Smooth muscle cell (in vitro differentiated cells): ENCODE data around the gene EFEMP1. TPM values are rescaled to one million over a fixed set of nuclear protein-coding genes. Genes with fewer than 3 reads are reported as not detected.

Experiments used
- DNase-seq: peaks from one replicate; lab custom pipeline; 2025; ENCODE audit not compliant: unreplicated experiment; lab: John Stamatoyannopoulos, UW
- H2AFZ ChIP-seq: fragments of 200-600 bp; sonication (generic); 2 replicates; pipeline ENCODE4 v1.6.0; 2016; ENCODE audit warnings: antibody characterized with exemption, low read depth, mild to moderate bottlenecking
- H3F3A ChIP-seq: fragments of 200-600 bp; sonication (generic); 2 replicates; pipeline ENCODE4 v1.6.0; 2017; ENCODE audit warnings: antibody characterized with exemption, low read depth
- H3K27ac ChIP-seq: fragments of 200-600 bp; sonication (generic); 2 replicates; pipeline ENCODE4 v1.5.1; 2016; ENCODE audit warnings: low read depth, mild to moderate bottlenecking
- H3K27me3 ChIP-seq: fragments of 200-600 bp; sonication (generic); 2 replicates; pipeline ENCODE4 v1.6.1; 2016; ENCODE audit warnings: low read depth, mild to moderate bottlenecking
- H3K36me3 ChIP-seq: fragments of 200-600 bp; sonication (generic); 2 replicates; pipeline ENCODE4 v1.5.1; 2016; ENCODE audit warnings: low read depth
- H3K4me1 ChIP-seq: fragments of 200-600 bp; sonication (generic); 2 replicates; pipeline ENCODE4 v1.5.1; 2016; ENCODE audit warnings: low read depth
- H3K4me2 ChIP-seq: fragments of 200-600 bp; sonication (generic); 2 replicates; pipeline ENCODE4 v1.6.0; 2016; ENCODE audit warnings: mild to moderate bottlenecking
- H3K4me3 ChIP-seq: fragments of 200-600 bp; sonication (generic); 2 replicates; pipeline ENCODE4 v1.5.1; 2016; ENCODE audit warnings: mild to moderate bottlenecking
- H3K79me2 ChIP-seq: fragments of 200-600 bp; sonication (generic); 2 replicates; pipeline ENCODE4 v1.6.0; 2016; ENCODE audit warnings: low read depth, mild to moderate bottlenecking
- H3K9ac ChIP-seq: fragments of 200-600 bp; sonication (generic); 2 replicates; pipeline ENCODE4 v1.6.0; 2016; ENCODE audit warnings: low read depth
- H3K9me3 ChIP-seq: fragments of 200-600 bp; sonication (generic); replicated peaks from 2 replicates; pipeline ENCODE4 v1.5.1; 2016; ENCODE audit warnings: low read depth
- H4K20me1 ChIP-seq: fragments of 200-600 bp; sonication (generic); 2 replicates; pipeline ENCODE4 v1.6.0; 2016; ENCODE audit warnings: low read depth
- CTCF ChIP-seq: fragments of 200-600 bp; sonication (generic); IDR thresholded peaks from 2 replicates; pipeline ENCODE4 v1.5.1; 2017; ENCODE audit warnings: borderline replicate concordance, mild to moderate bottlenecking, antibody characterized with exemption; ENCODE audit not compliant: insufficient read depth, poor library complexity, severe bottlenecking
- WGBS: methylation state at CpG from one replicate; pipeline ENCODE4 v1.1.7; 2016; ENCODE audit warnings: low lambda C conversion rate; 5-methylcytosine and 5-hydroxymethylcytosine counted together
- polyA plus RNA-seq: library from polyadenylated mRNA; unstranded; fragments of >200 nt; fragmentation: Nextera tagmentation; extraction: Ambion mirVana; gene quantifications from 2 replicates; pipeline ENCODE4 v1.2.1, GENCODE V29; 2016
- total RNA-seq: library from RNA; depleted of rRNA; stranded (reverse); fragments of >200 nt; gene quantifications from 2 replicates; pipeline ENCODE4 v1.2.3, GENCODE V29; 2014

Gene EFEMP1
- total and polyA plus RNA-seq, 2 experiments from 2014 or later: 19.2 to 28.3 TPM

- DNase-seq: no peak
- Histone ChIP-seq H3K79me2 (no peaks in the 10 kb centered on the region), H3K4me3 (no peak overlapping the region), H3K27ac (no peak overlapping the region), H3K9me3 (no peaks in the 10 kb centered on the region), H3F3A (no peaks in the 10 kb centered on the region), H3K4me2 (peak overlapping the region; percentile 9), H3K4me1 (no peaks in the 10 kb centered on the region), H3K27me3 (no peaks in the 10 kb centered on the region), H2AFZ (no peak overlapping the region), H3K9ac (no peak overlapping the region), H4K20me1 (no peaks in the 10 kb centered on the region), H3K36me3 (no peaks in the 10 kb centered on the region)
- WGBS: 89% methylated on average over 6 of the region's 6 CpGs
- no peak for TF ChIP-seq CTCF
Observed at GRCh38 chr2:55876429-55877086, 47.0 kb downstream of the EFEMP1 start.

- H4K20me1 ChIP-seq: no peaks in the 10 kb centered on the region
- H3K9ac ChIP-seq: no peak overlapping the region
- no peaks in the 10 kb centered on the region for H3F3A ChIP-seq
- no peak overlapping the region for H3K4me3 ChIP-seq
- 83% methylated on average over 4 of the region's 4 CpGs for WGBS
- H2AFZ ChIP-seq: no peak overlapping the region
- no peak overlapping the region for H3K27ac ChIP-seq
- no peaks in the 10 kb centered on the region for H3K36me3 ChIP-seq
- H3K4me1 ChIP-seq: no peaks in the 10 kb centered on the region
- no peaks in the 10 kb centered on the region for H3K79me2 ChIP-seq
- no peak for DNase-seq
- H3K4me2 ChIP-seq: peak overlapping the region; percentile 14
- no peaks in the 10 kb centered on the region for H3K9me3 ChIP-seq
- no peaks in the 10 kb centered on the region for H3K27me3 ChIP-seq
- TF ChIP-seq CTCF: no peak
Observed at GRCh38 chr2:55875434-55876135, 48.0 kb downstream of the EFEMP1 start.

- Histone ChIP-seq H3K27me3 (no peaks in the 10 kb centered on the region), H3K4me3 (no peak overlapping the region), H3K27ac (no peak overlapping the region), H3K36me3 (no peaks in the 10 kb centered on the region), H3K4me2 (no peak overlapping the region), H3K79me2 (no peaks in the 10 kb centered on the region), H4K20me1 (no peaks in the 10 kb centered on the region), H3F3A (no peaks in the 10 kb centered on the region), H2AFZ (no peak overlapping the region), H3K4me1 (no peaks in the 10 kb centered on the region), H3K9me3 (no peaks in the 10 kb centered on the region), H3K9ac (no peak overlapping the region)
- WGBS: 100% methylated on average over 2 of the region's 2 CpGs
- no peak for TF ChIP-seq CTCF
- no peak for DNase-seq
Observed at GRCh38 chr2:55874338-55874737, 49.2 kb downstream of the EFEMP1 start.

GRCh38 chr2:55871637-55872036 is 51.9 kb downstream of the EFEMP1 start:
- no peak for DNase-seq
- H4K20me1 ChIP-seq: no peaks in the 10 kb centered on the region
- H3K79me2 ChIP-seq: no peaks in the 10 kb centered on the region
- no peak overlapping the region for H3K4me3 ChIP-seq
- no peaks in the 10 kb centered on the region for H3K4me1 ChIP-seq
- H3K36me3 ChIP-seq: no peaks in the 10 kb centered on the region
- no peak overlapping the region for H3K27ac ChIP-seq
- no peak overlapping the region for H2AFZ ChIP-seq
- no peaks in the 10 kb centered on the region for H3F3A ChIP-seq
- H3K27me3 ChIP-seq: no peaks in the 10 kb centered on the region
- no peak overlapping the region for H3K4me2 ChIP-seq
- TF ChIP-seq CTCF: no peak
- H3K9ac ChIP-seq: no peak overlapping the region
- no peaks in the 10 kb centered on the region for H3K9me3 ChIP-seq
